Endothelial cell of umbilical vein (primary cell): ENCODE data around the gene TPK1. TPM values are rescaled to one million over a fixed set of nuclear protein-coding genes. Genes with fewer than 3 reads are reported as not detected.

Source experiments
- BruUV-seq: library from RNA; stranded (reverse); fragments of 400-500 nt; replicated peaks from 2 replicates; lab custom pipeline; 2021; lab: Mats Ljungman, UMichigan
- CTCF ChIA-PET: fragments of 300-600, 350-600 bp; sonication (Branson Sonifier 250); formaldehyde crosslinking; loops from one replicate; lab custom pipeline; 2021; ENCODE audit warnings: antibody characterized with exemption, inconsistent platforms; lab: Charles Lee
- POLR2A ChIA-PET: fragments of 300-600, 350-600 bp; sonication (Branson Sonifier 250); formaldehyde crosslinking; loops from one replicate; lab custom pipeline; 2021; ENCODE audit warnings: antibody characterized with exemption, inconsistent platforms; lab: Charles Lee
- DNase-seq: peaks from one replicate; pipeline ENCODE4 v3.0.0-alpha.2; 2011; ENCODE audit warnings: low read depth, low spot score
- FAIRE-seq: peaks from 2 replicates; lab custom pipeline; 2011; peaks lifted over from hg19 to GRCh38; lab: Jason Lieb, UNC
- H2AFZ ChIP-seq: 2 replicates; pipeline ENCODE4 v1.6.0; 2012; ENCODE audit warnings: low read depth, low read length, control low read depth, inconsistent platforms
- H3K27ac ChIP-seq: 2 replicates; pipeline ENCODE4 v1.5.1; 2011; ENCODE audit warnings: low read depth, mild to moderate bottlenecking, control low read depth, low read length, moderate library complexity; ENCODE audit not compliant: insufficient read depth
- H3K27me3 ChIP-seq, 2 experiments: 2 replicates each; pipeline versions ENCODE4 v1.6.0 to v1.6.1; 2011; ENCODE audit warnings: low read length in 2 of 2, mixed read lengths in 1 of 2; ENCODE audit not compliant: control insufficient read depth in 2 of 2, insufficient read depth in 2 of 2
- H3K36me3 ChIP-seq, 2 experiments: 2 replicates in 1 of 2; 3 replicates in 1 of 2; pipeline ENCODE4 v1.5.1; 2011; ENCODE audit warnings: low read length in 2 of 2, mild to moderate bottlenecking in 1 of 2, moderate library complexity in 1 of 2; ENCODE audit not compliant: control insufficient read depth in 2 of 2, insufficient read depth in 2 of 2; ENCODE audit errors: extremely low read depth in 1 of 2
- H3K4me1 ChIP-seq: 3 replicates; pipeline ENCODE4 v1.5.1; 2011; ENCODE audit warnings: mild to moderate bottlenecking, low read length; ENCODE audit not compliant: control insufficient read depth, insufficient read depth; ENCODE audit errors: extremely low read depth
- H3K4me2 ChIP-seq: 2 replicates; pipeline ENCODE4 v1.6.1; 2011; ENCODE audit warnings: low read length, control low read depth, mixed read lengths; ENCODE audit not compliant: insufficient read depth
- H3K4me3 ChIP-seq, 3 experiments: fragments of 200-600 bp in 1 of 3; sonication (generic), shearing (Covaris generic) in 1 of 3; replicated peaks in 1 of 3; 2 replicates each; pipeline ENCODE4 v1.5.1; 2011 to 2016; ENCODE audit warnings: control low read depth in 3 of 3, low read length in 3 of 3, mild to moderate bottlenecking in 2 of 3, inconsistent platforms in 1 of 3, low read depth in 1 of 3, moderate library complexity in 1 of 3; ENCODE audit not compliant: insufficient read depth in 1 of 3
- H3K79me2 ChIP-seq: 2 replicates; pipeline ENCODE4 v1.6.0; 2012; ENCODE audit warnings: low read length, inconsistent platforms; ENCODE audit not compliant: control insufficient read depth, insufficient read depth
- H3K9ac ChIP-seq: replicated peaks from 2 replicates; pipeline ENCODE3; 2011; ENCODE audit warnings: low read length, control low read depth; ENCODE audit not compliant: insufficient read depth; ENCODE audit errors: extremely low read depth
- H3K9me1 ChIP-seq: replicated peaks from 3 replicates; pipeline ENCODE4 v1.6.0; 2011; ENCODE audit warnings: mild to moderate bottlenecking, low read length; ENCODE audit not compliant: control insufficient read depth, insufficient read depth; ENCODE audit errors: extremely low read depth
- H3K9me3 ChIP-seq: replicated peaks from 2 replicates; pipeline ENCODE4 v1.5.1; 2012; ENCODE audit warnings: low read length, inconsistent platforms; ENCODE audit not compliant: control insufficient read depth, insufficient read depth
- H4K20me1 ChIP-seq: replicated peaks from 2 replicates; pipeline ENCODE3; 2011; ENCODE audit warnings: mild to moderate bottlenecking, low read length; ENCODE audit not compliant: control insufficient read depth, insufficient read depth; ENCODE audit errors: extremely low read depth
- EZH2 ChIP-seq: IDR thresholded peaks from 2 replicates; pipeline ENCODE4 v1.6.1; 2012; ENCODE audit warnings: borderline replicate concordance, low read depth, mild to moderate bottlenecking, moderate library complexity, low read length, inconsistent platforms; ENCODE audit not compliant: severe bottlenecking
- FOS ChIP-seq: IDR thresholded peaks from 2 replicates; pipeline ENCODE4 v1.6.1; 2011; ENCODE audit warnings: mild to moderate bottlenecking, low read length, moderate library complexity, borderline replicate concordance; ENCODE audit not compliant: insufficient read depth
- GATA2 ChIP-seq: IDR thresholded peaks from 2 replicates; pipeline ENCODE4 v1.7.0; 2011; ENCODE audit warnings: low read depth, mild to moderate bottlenecking, moderate library complexity, mixed read lengths, low read length; ENCODE audit not compliant: insufficient read length, insufficient read depth
- JUN ChIP-seq: IDR thresholded peaks from 2 replicates; pipeline ENCODE4 v1.6.1; 2011; ENCODE audit warnings: borderline replicate concordance, low read depth; ENCODE audit not compliant: insufficient read length, insufficient read depth
- MAX ChIP-seq: IDR thresholded peaks from 2 replicates; pipeline ENCODE4 v1.6.1; 2011; ENCODE audit not compliant: insufficient read depth, insufficient read length
- MYC ChIP-seq: IDR thresholded peaks from one replicate; pipeline ENCODE4 v1.6.1; 2011; ENCODE audit warnings: mild to moderate bottlenecking, low read depth, low read length
- POLR2A ChIP-seq: IDR thresholded peaks from 2 replicates; pipeline ENCODE4 v1.6.1; 2012; ENCODE audit warnings: low read depth, mild to moderate bottlenecking, control low read depth, low read length
- POLR2AphosphoS5 ChIP-seq: IDR thresholded peaks from 2 replicates; pipeline ENCODE4 v1.6.1; 2012; ENCODE audit warnings: low read depth, mild to moderate bottlenecking, control low read depth, low read length, moderate library complexity; ENCODE audit not compliant: insufficient read depth
- dilution Hi-C: fragments of 300-500 bp; cut with MboI; formaldehyde crosslinking; loops from one replicate; pipeline ENCODE4 v1.15.0; 2019; ENCODE audit warnings: low sequenced_read_pairs; ENCODE audit not compliant: extremely low pct_ligation_motif_present
- intact Hi-C: fragments of 100-400 bp; cut with micrococcal nuclease; formaldehyde crosslinking; loops from one replicate; pipeline ENCODE4 v1.10.0; 2022
- polyA plus RNA-seq, 4 experiments: library from polyadenylated mRNA; depleted of rRNA in 3 of 4; stranded (reverse) in 3 of 4; unstranded in 1 of 4; fragments of >200 nt; gene quantifications; 2 replicates each; pipeline versions ENCODE4 v1.2.1 to v1.2.3, GENCODE V29; 2011 to 2012; ENCODE audit warnings: missing spikeins in 1 of 4
- total RNA-seq: library from RNA; stranded (reverse); gene quantifications from 2 replicates; pipeline ENCODE4 v1.2.3, GENCODE V29; 2021
- TF ChIP-seq, protein P1 (sequence below), 2 donors: IDR thresholded peaks; 1 replicate in 1 of 2; 2 replicates in 1 of 2; pipeline ENCODE4 v1.5.1; 2011; ENCODE audit warnings: low read length in 2 of 2, mild to moderate bottlenecking in 2 of 2, moderate library complexity in 2 of 2, control low read depth in 1 of 2, inconsistent platforms in 1 of 2, low read depth in 1 of 2; ENCODE audit not compliant: insufficient read depth in 1 of 2; ENCODE audit errors: extremely low read depth in 1 of 2

TPK1 gene
- total and polyA plus RNA-seq, 2 donors (not counting 3 experiments of a cell fraction or from before 2014, with no cell fraction given) = 7.5 to 9.3 TPM

GRCh38 chr7:144674550-144674949 is 161.3 kb downstream of the TPK1 start:
- no peaks in the 10 kb centered on the region for H3K79me2 ChIP-seq
- H3K27ac ChIP-seq = no peak overlapping the region
- no peak overlapping the region for H2AFZ ChIP-seq
- no peak for TF ChIP-seq MYC
- TF ChIP-seq GATA2 = no peak
- TF ChIP-seq EZH2 = no peak
- no peak for TF ChIP-seq JUN
- TF ChIP-seq, protein P1, sequence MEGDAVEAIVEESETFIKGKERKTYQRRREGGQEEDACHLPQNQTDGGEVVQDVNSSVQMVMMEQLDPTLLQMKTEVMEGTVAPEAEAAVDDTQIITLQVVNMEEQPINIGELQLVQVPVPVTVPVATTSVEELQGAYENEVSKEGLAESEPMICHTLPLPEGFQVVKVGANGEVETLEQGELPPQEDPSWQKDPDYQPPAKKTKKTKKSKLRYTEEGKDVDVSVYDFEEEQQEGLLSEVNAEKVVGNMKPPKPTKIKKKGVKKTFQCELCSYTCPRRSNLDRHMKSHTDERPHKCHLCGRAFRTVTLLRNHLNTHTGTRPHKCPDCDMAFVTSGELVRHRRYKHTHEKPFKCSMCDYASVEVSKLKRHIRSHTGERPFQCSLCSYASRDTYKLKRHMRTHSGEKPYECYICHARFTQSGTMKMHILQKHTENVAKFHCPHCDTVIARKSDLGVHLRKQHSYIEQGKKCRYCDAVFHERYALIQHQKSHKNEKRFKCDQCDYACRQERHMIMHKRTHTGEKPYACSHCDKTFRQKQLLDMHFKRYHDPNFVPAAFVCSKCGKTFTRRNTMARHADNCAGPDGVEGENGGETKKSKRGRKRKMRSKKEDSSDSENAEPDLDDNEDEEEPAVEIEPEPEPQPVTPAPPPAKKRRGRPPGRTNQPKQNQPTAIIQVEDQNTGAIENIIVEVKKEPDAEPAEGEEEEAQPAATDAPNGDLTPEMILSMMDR (IDR thresholded peaks at IDR 0.05; ENCODE audit: extremely low read depth in 1 of 2, insufficient read depth in 1 of 2, low read depth in 1 of 2, low read length in 2 of 2) = no peak
- no peak for TF ChIP-seq POLR2A
- TF ChIP-seq MAX = no peak
- TF ChIP-seq FOS = no peak
- no peak for TF ChIP-seq POLR2AphosphoS5
- no peaks in the 10 kb centered on the region for H3K4me1 ChIP-seq
- CTCF ChIA-PET = no interaction called here
- H3K9me1 ChIP-seq = no peaks in the 10 kb centered on the region
- intact Hi-C loops (no loop called here), dilution Hi-C loops (no loop called here)
- H4K20me1 ChIP-seq = no peaks in the 10 kb centered on the region
- no peaks in the 10 kb centered on the region for H3K27me3 ChIP-seq
- no TSS peak for BruUV-seq
- H3K9me3 ChIP-seq = no peaks in the 10 kb centered on the region
- POLR2A ChIA-PET = no interaction called here
- DNase-seq (no peak), FAIRE-seq (no peak)
- H3K4me3 ChIP-seq = no peak overlapping the region
- no peak overlapping the region for H3K4me2 ChIP-seq
- no peaks in the 10 kb centered on the region for H3K36me3 ChIP-seq
- no peak overlapping the region for H3K9ac ChIP-seq
